ENCODE data around the gene POU2F2. TPM values are rescaled to one million over a fixed set of nuclear protein-coding genes. Genes with fewer than 3 reads are reported as not detected.

POU2F2 gene
- total RNA-seq, 2 experiments from 2014 or later: 33.5 to 59.5 TPM

- peak overlapping the region; percentile 93 for H3K4me2 ChIP-seq (ENCODE audit: low read length)
- H3K9me3 ChIP-seq (ENCODE audit: low read length): no peaks in the 10 kb centered on the region
- peaks cover 75% of the 10 kb centered on the region for H3K4me1 ChIP-seq (ENCODE audit: insufficient read depth, low read length, poor library complexity, severe bottlenecking)
- BruUV-seq (replicated peaks): no TSS peak
- ChIA-PET POLR2A (interaction anchor here (0.6 to 2.6 kb wide), 5 partner anchors 9 to 150 kb away, joined by 3 to 7 read pairs (median 4); no protein-coding TSS in a partner anchor), CTCF (ENCODE audit: unreplicated experiment) (interaction anchor here (1.9 kb wide), 1 partner anchor 22 kb away, joined by 9 read pairs; no protein-coding TSS in a partner anchor)
- no peaks in the 10 kb centered on the region for H3K9me2 ChIP-seq (ENCODE audit: insufficient read depth, low read length)
- peak; percentile 20 for DNase-seq (ENCODE audit: low spot score)
- peak overlapping the region; percentile 93 for H3K27ac ChIP-seq (ENCODE audit: low read depth, low read length, poor library complexity, severe bottlenecking)
- H3K36me3 ChIP-seq (ENCODE audit: insufficient read depth, low read length): peaks cover 26% of the 10 kb centered on the region
- TF ChIP-seq EZH2phosphoT487 (IDR thresholded peaks at IDR 0.05; ENCODE audit: borderline replicate concordance, low read depth, low read length) (no peak), CTCF (conservative IDR thresholded peaks at IDR 0.05; ENCODE audit: low read length) (no peak)
- no peaks in the 10 kb centered on the region for H4K20me1 ChIP-seq (ENCODE audit: insufficient read depth, low read length)
- H3K4me3 ChIP-seq (ENCODE audit: low read depth, low read length, poor library complexity, severe bottlenecking): peak overlapping the region; percentile 96
- intact Hi-C loops (cut with micrococcal nuclease; ENCODE audit: unreplicated experiment): loop anchor here (2.0 to 5.0 kb wide), 3 partner anchors 23 to 166 kb away; no protein-coding TSS in a partner anchor
- peaks cover 63% of the 10 kb centered on the region for H3K79me2 ChIP-seq (ENCODE audit: insufficient read depth, low read depth, low read length)
- no peak overlapping the region for H2AFZ ChIP-seq (ENCODE audit: low read length)
Observed at GRCh38 chr19:42131149-42132029, 857 bp downstream of the POU2F2 start.

GRCh38 chr19:42130254-42130573 is 2.0 kb downstream of the POU2F2 start:
- no peak for TF ChIP-seq EZH2phosphoT487 (IDR thresholded peaks at IDR 0.05; ENCODE audit: borderline replicate concordance, low read depth, low read length)
- TF ChIP-seq CTCF (conservative IDR thresholded peaks at IDR 0.05; ENCODE audit: low read length): no peak
- Histone ChIP-seq H2AFZ (ENCODE audit: low read length) (no peak overlapping the region), H4K20me1 (ENCODE audit: insufficient read depth, low read length) (no peaks in the 10 kb centered on the region), H3K79me2 (ENCODE audit: insufficient read depth, low read depth, low read length) (peaks cover 74% of the 10 kb centered on the region), H3K4me3 (ENCODE audit: low read depth, low read length, poor library complexity, severe bottlenecking) (peak overlapping the region; percentile 96), H3K4me2 (ENCODE audit: low read length) (peak overlapping the region; percentile 93), H3K27ac (ENCODE audit: low read depth, low read length, poor library complexity, severe bottlenecking) (peak overlapping the region; percentile 93), H3K4me1 (ENCODE audit: insufficient read depth, low read length, poor library complexity, severe bottlenecking) (peaks cover 75% of the 10 kb centered on the region), H3K9me3 (ENCODE audit: low read length) (no peaks in the 10 kb centered on the region), H3K36me3 (ENCODE audit: insufficient read depth, low read length) (peaks cover 34% of the 10 kb centered on the region), H3K9me2 (ENCODE audit: insufficient read depth, low read length) (no peaks in the 10 kb centered on the region)
- ChIA-PET CTCF (ENCODE audit: unreplicated experiment) (no interaction called here), POLR2A (no interaction called here)
- DNase-seq (ENCODE audit: low spot score): no peak
- intact Hi-C loops (cut with micrococcal nuclease; ENCODE audit: unreplicated experiment): loop anchor here (5.0 kb wide), 1 partner anchor 167 kb away; no protein-coding TSS in a partner anchor
- BruUV-seq (replicated peaks): no TSS peak

All from OCI-LY7 (cell line).